ENCODE results near the gene CCNC. TPM values are rescaled to one million over a fixed set of nuclear protein-coding genes. Genes with fewer than 3 reads are reported as not detected.

The CCNC gene
- total RNA-seq, 1 donor from 2014 or later: 47.4 TPM

DNA sequence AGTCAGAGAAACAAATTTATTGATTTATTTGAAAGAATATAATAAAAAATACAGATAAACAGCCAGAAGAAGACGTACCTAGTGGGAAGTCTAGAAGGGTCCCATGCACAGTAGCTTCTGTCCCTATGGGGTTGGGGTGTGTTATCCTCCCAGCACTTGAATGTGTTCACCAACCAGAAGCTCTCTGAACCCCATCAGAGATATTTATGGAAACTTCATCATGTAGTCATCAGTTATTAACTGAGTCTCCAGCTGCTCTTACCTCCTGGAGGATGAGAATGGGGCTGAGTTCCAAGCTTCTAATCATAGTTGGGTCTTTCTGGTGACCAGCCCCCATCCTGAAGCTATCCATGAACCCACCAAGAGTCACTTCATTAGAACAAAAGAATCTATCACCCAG, 37.8 kb downstream of the CCNC start:
- H3K4me3 ChIP-seq: no peak overlapping the region
- intact Hi-C loops (cut with DNase I): no loop called here
- peaks cover 3% of the 10 kb centered on the region for H3K4me1 ChIP-seq
- no peaks in the 10 kb centered on the region for H3K9me3 ChIP-seq
- TF ChIP-seq, protein P1, sequence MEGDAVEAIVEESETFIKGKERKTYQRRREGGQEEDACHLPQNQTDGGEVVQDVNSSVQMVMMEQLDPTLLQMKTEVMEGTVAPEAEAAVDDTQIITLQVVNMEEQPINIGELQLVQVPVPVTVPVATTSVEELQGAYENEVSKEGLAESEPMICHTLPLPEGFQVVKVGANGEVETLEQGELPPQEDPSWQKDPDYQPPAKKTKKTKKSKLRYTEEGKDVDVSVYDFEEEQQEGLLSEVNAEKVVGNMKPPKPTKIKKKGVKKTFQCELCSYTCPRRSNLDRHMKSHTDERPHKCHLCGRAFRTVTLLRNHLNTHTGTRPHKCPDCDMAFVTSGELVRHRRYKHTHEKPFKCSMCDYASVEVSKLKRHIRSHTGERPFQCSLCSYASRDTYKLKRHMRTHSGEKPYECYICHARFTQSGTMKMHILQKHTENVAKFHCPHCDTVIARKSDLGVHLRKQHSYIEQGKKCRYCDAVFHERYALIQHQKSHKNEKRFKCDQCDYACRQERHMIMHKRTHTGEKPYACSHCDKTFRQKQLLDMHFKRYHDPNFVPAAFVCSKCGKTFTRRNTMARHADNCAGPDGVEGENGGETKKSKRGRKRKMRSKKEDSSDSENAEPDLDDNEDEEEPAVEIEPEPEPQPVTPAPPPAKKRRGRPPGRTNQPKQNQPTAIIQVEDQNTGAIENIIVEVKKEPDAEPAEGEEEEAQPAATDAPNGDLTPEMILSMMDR (IDR thresholded peaks at IDR 0.05): no peak
- no peak for TF ChIP-seq POLR2A (IDR thresholded peaks at IDR 0.05)
- TF ChIP-seq POLR2AphosphoS5 (IDR thresholded peaks at IDR 0.05; ENCODE audit: insufficient read depth in 1 of 2, low read depth in 1 of 2): no peak
- no peak for DNase-seq (ENCODE audit: extremely low spot score in 2 of 2)
- H3K27me3 ChIP-seq: no peaks in the 10 kb centered on the region
- no peak overlapping the region for H3K27ac ChIP-seq
- H3K36me3 ChIP-seq: peaks cover 0 to 24% of the 10 kb centered on the region in 2 donors

DNA sequence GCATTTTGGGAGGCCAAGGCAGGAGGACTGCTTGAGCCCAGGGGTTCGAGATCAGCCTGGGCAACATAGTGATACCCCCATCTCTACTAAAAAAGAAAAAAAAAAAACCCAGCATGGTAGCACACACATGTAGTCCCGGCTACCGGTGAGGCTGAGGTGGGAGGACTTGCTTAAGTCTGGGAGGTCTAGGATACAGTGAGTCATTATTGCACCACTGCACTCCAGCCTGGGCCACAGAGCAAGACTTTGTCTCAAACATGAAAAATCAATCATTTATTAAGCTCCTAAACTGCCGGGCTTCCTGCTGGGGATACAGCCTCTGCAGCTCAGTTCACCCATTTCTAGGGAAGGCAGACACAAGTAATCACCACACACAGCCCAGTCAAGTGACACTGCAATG, 45.9 kb downstream of the CCNC start:
- Histone ChIP-seq H3K27me3 (no peaks in the 10 kb centered on the region), H3K36me3 (no peaks in the 10 kb centered on the region), H3K4me3 (no peak overlapping the region), H3K27ac (no peak overlapping the region), H3K4me1 (peaks cover 18% of the 10 kb centered on the region), H3K9me3 (no peaks in the 10 kb centered on the region)
- DNase-seq (ENCODE audit: extremely low spot score in 2 of 2): no peak
- intact Hi-C loops (cut with DNase I): no loop called here
- TF ChIP-seq, protein P1 (IDR thresholded peaks at IDR 0.05): no peak
- no peak for TF ChIP-seq POLR2AphosphoS5 (IDR thresholded peaks at IDR 0.05; ENCODE audit: insufficient read depth in 1 of 2, low read depth in 1 of 2)

DNA sequence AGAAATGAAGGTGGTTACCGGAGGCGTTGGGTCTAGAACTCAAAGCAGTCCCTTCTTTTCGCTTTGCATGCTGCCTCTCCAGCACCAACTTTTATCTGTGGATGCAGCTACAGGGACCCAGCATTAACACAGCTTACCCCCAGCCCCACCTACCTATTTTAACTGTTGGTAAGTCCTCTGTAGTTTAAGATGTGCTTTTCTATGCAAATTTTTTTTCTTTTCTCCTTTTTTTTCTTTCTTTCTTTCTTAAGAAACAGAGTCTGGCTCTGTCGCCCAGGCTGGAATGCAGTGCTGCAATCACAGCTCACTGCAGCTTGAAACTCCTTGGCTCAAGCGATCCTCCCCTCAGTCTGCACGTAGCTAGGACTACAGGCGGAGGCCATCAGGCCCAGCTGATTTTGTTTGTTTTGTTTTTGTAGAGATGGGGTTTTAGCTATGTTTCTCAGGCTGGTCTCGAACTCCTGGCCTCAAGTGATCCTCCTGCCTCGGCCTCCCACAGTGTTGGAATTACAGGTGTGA, 46.8 kb downstream of the CCNC start:
- peak overlapping the region; percentile 83 for H3K27ac ChIP-seq
- H3K4me1 ChIP-seq: peaks cover 18% of the 10 kb centered on the region
- intact Hi-C loops (cut with DNase I): no loop called here
- no peaks in the 10 kb centered on the region for H3K36me3 ChIP-seq
- H3K4me3 ChIP-seq: peak overlapping the region; percentile 59 to 73
- no peak for TF ChIP-seq POLR2AphosphoS5 (IDR thresholded peaks at IDR 0.05; ENCODE audit: insufficient read depth in 1 of 2, low read depth in 1 of 2)
- no peak for TF ChIP-seq POLR2A (IDR thresholded peaks at IDR 0.05)
- TF ChIP-seq, protein P1 (IDR thresholded peaks at IDR 0.05): no peak
- H3K27me3 ChIP-seq: no peaks in the 10 kb centered on the region
- no peaks in the 10 kb centered on the region for H3K9me3 ChIP-seq
- DNase-seq (ENCODE audit: extremely low spot score in 2 of 2): no peak

DNA sequence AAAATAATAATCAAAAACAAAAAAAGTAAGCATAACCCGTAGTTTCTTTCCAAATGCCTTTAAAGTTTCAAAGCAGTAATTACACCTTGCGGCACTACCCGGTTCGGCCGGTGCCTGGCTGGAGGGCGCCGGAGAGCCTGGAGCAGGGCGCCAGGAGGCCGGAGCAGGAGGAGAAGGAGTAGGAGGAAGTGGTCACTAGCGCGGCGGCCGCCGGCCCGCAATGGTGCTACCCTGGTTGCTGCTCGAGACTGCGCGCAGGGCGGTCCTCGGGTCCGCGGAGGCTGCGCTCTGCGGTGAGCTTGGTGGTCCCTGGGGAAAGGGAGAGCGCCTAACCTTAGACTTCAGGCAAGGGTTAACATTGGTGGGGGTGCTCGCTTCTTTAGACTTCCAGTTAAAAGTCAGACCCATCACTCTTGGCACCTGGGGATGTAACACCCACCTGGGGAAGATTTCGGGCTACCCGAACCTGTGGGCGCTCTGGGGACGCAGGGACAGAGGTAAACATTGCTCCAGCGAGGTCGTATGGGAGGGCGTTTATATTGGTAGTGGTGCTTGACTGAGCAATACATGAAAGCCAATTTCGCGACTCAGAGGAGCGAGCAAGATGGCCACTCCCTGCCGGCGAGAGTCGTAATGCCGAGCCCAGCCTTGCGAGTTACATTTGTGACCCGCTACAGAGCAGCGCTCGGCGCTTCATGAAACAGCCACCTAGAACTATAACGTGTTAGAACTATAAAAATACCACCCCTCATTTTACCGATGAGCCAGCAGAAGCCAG, 47.4 kb downstream of the CCNC start:
- Histone ChIP-seq H3K4me1 (peaks cover 18% of the 10 kb centered on the region), H3K27me3 (no peaks in the 10 kb centered on the region), H3K36me3 (no peaks in the 10 kb centered on the region), H3K4me3 (peak overlapping the region; percentile 59 to 73), H3K27ac (peak overlapping the region; percentile 83), H3K9me3 (no peaks in the 10 kb centered on the region)
- peak in 1 of 2 donors; percentile 89 for DNase-seq (ENCODE audit: extremely low spot score in 2 of 2)
- TF ChIP-seq, protein P1 (IDR thresholded peaks at IDR 0.05): peak; percentile 38 to 82 (median 79)
- TF ChIP-seq POLR2A (IDR thresholded peaks at IDR 0.05): peak in 1 of 2 donors; percentile 86
- TF ChIP-seq POLR2AphosphoS5 (IDR thresholded peaks at IDR 0.05; ENCODE audit: insufficient read depth in 1 of 2, low read depth in 1 of 2): peak; percentile 76 to 97
- intact Hi-C loops (cut with DNase I): no loop called here

DNA sequence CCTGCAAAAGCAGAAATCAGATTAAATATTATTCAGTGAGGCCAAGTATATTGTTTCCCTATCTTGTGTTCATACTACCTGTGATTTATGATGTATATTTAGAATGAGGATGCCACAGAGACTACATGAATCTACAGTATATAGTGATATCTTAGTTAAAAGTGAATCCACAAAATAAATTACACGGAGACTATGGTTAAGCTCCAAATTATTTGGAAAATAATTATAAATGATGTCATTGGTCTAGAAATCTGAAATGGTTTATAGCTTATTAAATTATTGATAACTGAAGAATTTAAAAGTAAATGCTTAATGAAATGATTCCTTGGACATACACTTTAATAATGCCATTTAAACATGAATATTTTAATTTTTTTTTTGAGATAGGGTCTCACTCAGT, 49.0 kb downstream of the CCNC start:
- intact Hi-C loops (cut with DNase I): no loop called here
- Histone ChIP-seq H3K9me3 (no peaks in the 10 kb centered on the region), H3K27ac (no peak overlapping the region), H3K4me3 (no peak overlapping the region), H3K4me1 (peaks cover 12% of the 10 kb centered on the region), H3K36me3 (no peaks in the 10 kb centered on the region), H3K27me3 (no peaks in the 10 kb centered on the region)
- no peak for DNase-seq (ENCODE audit: extremely low spot score in 2 of 2)
- TF ChIP-seq, protein P1 (IDR thresholded peaks at IDR 0.05): no peak
- TF ChIP-seq POLR2AphosphoS5 (IDR thresholded peaks at IDR 0.05; ENCODE audit: insufficient read depth in 1 of 2, low read depth in 1 of 2) (no peak), POLR2A (IDR thresholded peaks at IDR 0.05) (no peak)
